ENCODE results near the gene NOL9. TPM values are rescaled to one million over a fixed set of nuclear protein-coding genes. Genes with fewer than 3 reads are reported as not detected.

NOL9 gene
- total and polyA plus RNA-seq, 2 of the 13 experiments (the other 11 are each of a cell fraction or from before 2014, with no cell fraction given) = 18.0 to 24.7 TPM

DNA sequence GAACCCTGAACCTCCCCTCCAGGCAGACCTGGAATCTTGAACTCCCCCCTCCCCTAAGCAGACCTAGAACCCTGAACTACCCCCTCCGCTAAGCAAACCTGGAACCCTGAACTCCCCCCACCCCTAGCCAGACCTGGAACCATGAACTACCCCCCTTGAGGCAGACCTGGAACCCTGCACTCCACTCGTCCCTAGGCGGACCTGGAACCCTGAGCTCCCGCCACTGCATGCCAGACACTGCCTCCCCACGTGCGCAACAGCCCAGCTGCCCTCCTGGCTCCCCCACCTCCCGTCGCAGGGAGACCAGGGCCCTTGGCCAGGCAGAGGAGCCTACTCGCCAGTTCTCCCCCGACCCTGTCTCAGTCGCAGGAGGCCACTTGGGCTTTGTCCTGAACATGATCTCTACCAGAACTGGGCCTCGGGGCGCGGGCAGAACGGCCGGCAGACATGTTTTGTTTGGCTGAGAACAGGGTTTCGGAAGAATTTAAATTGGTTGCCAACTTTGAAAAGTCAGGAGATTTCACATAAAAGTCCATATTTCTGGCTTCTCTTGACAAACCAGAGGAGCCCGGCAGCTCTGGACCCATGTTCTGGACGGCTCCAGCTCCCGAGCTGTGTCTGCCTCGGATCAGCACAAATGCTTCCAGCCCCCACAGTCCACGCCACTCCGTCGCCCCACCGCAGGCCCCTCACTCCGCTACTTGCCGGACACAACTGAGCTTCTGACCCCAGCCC is 53.6 kb downstream of the NOL9 start:
- CTCF ChIA-PET (ENCODE audit: low intra/inter-chr PET ratio, low total read pairs) = no interaction called here
- 48% methylated on average over 27 of the region's 27 CpGs for WGBS (ENCODE audit: low lambda C conversion rate)
- H2AFZ ChIP-seq (ENCODE audit: low read length) = no peak overlapping the region
- no peaks in the 10 kb centered on the region for H3K79me2 ChIP-seq (ENCODE audit: insufficient read depth, low read length)
- intact Hi-C loops (cut with micrococcal nuclease; ENCODE audit: unreplicated experiment) (no loop called here), in situ Hi-C loops (cut with HindIII; ENCODE audit: extremely low pct_ligation_motif_present, low pct_unique_long_range_greater_than_20kb) (no loop called here)
- H3K36me3 ChIP-seq (replicated peaks in 1 of 2; ENCODE audit: control insufficient read depth in 1 of 2, insufficient read depth in 2 of 2, low read length in 2 of 2) = no peaks in the 10 kb centered on the region
- H3K27me3 ChIP-seq (ENCODE audit: control insufficient read depth in 1 of 2, insufficient read depth in 2 of 2, low read length in 2 of 2) = peaks cover 31 to 78% of the 10 kb centered on the region in 2 experiments; a peak in 4 of 5 replicates
- no TSS peak for BruUV-seq (replicated peaks)
- no peak overlapping the region for H3K9ac ChIP-seq (ENCODE audit: insufficient read depth, low read depth, low read length)
- ATAC-seq = no peak
- H4K20me1 ChIP-seq (ENCODE audit: insufficient read depth, low read length) = no peaks in the 10 kb centered on the region
- TF ChIP-seq CENPX (CRISPR knock-in tag; IDR thresholded peaks at IDR 0.05) (no peak), SP5 (CRISPR knock-in tag; IDR thresholded peaks at IDR 0.05; ENCODE audit: borderline replicate concordance, low read depth) (no peak)
- TF ChIP-seq, protein P1, sequence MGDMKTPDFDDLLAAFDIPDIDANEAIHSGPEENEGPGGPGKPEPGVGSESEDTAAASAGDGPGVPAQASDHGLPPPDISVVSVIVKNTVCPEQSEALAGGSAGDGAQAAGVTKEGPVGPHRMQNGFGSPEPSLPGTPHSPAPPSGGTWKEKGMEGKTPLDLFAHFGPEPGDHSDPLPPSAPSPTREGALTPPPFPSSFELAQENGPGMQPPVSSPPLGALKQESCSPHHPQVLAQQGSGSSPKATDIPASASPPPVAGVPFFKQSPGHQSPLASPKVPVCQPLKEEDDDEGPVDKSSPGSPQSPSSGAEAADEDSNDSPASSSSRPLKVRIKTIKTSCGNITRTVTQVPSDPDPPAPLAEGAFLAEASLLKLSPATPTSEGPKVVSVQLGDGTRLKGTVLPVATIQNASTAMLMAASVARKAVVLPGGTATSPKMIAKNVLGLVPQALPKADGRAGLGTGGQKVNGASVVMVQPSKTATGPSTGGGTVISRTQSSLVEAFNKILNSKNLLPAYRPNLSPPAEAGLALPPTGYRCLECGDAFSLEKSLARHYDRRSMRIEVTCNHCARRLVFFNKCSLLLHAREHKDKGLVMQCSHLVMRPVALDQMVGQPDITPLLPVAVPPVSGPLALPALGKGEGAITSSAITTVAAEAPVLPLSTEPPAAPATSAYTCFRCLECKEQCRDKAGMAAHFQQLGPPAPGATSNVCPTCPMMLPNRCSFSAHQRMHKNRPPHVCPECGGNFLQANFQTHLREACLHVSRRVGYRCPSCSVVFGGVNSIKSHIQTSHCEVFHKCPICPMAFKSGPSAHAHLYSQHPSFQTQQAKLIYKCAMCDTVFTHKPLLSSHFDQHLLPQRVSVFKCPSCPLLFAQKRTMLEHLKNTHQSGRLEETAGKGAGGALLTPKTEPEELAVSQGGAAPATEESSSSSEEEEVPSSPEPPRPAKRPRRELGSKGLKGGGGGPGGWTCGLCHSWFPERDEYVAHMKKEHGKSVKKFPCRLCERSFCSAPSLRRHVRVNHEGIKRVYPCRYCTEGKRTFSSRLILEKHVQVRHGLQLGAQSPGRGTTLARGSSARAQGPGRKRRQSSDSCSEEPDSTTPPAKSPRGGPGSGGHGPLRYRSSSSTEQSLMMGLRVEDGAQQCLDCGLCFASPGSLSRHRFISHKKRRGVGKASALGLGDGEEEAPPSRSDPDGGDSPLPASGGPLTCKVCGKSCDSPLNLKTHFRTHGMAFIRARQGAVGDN (CRISPR knock-in tag; IDR thresholded peaks at IDR 0.05) = peak; percentile 42
- TF ChIP-seq, protein P2, sequence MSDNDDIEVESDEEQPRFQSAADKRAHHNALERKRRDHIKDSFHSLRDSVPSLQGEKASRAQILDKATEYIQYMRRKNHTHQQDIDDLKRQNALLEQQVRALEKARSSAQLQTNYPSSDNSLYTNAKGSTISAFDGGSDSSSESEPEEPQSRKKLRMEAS (IDR thresholded peaks at IDR 0.05) = 0 out of 2 replicates have a peak, but pooled peaks have one; percentile 24
- TF ChIP-seq, protein P3, sequence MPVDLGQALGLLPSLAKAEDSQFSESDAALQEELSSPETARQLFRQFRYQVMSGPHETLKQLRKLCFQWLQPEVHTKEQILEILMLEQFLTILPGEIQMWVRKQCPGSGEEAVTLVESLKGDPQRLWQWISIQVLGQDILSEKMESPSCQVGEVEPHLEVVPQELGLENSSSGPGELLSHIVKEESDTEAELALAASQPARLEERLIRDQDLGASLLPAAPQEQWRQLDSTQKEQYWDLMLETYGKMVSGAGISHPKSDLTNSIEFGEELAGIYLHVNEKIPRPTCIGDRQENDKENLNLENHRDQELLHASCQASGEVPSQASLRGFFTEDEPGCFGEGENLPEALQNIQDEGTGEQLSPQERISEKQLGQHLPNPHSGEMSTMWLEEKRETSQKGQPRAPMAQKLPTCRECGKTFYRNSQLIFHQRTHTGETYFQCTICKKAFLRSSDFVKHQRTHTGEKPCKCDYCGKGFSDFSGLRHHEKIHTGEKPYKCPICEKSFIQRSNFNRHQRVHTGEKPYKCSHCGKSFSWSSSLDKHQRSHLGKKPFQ (CRISPR knock-in tag; IDR thresholded peaks at IDR 0.05; ENCODE audit: insufficient replicate concordance) = no peak
- TF ChIP-seq, protein P4, sequence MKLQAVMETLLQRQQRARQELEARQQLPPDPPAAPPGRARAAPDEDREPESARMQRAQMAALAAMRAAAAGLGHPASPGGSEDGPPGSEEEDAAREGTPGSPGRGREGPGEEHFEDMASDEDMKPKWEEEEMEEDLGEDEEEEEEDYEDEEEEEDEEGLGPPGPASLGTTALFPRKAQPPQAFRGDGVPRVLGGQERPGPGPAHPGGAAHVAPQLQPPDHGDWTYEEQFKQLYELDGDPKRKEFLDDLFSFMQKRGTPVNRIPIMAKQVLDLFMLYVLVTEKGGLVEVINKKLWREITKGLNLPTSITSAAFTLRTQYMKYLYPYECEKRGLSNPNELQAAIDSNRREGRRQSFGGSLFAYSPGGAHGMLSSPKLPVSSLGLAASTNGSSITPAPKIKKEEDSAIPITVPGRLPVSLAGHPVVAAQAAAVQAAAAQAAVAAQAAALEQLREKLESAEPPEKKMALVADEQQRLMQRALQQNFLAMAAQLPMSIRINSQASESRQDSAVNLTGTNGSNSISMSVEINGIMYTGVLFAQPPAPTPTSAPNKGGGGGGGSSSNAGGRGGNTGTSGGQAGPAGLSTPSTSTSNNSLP (IDR thresholded peaks at IDR 0.05; ENCODE audit: low read depth, low read length) = no peak
- POLR2A ChIA-PET = interaction anchor here (2.1 kb wide), 1 partner anchor 11 kb away, joined by 8 read pairs; no protein-coding TSS in a partner anchor
- FAIRE-seq = no peak
- no peak for DNase-seq (ENCODE audit: low spot score)
- H3K4me2 ChIP-seq (ENCODE audit: low read depth, low read length) = no peak overlapping the region
- peaks cover 55% of the 10 kb centered on the region for H3K4me1 ChIP-seq (ENCODE audit: insufficient read depth, low read length)
- no peak overlapping the region for H3K27ac ChIP-seq (ENCODE audit: extremely low read length, insufficient read depth, low read length)
- H3K9me3 ChIP-seq (ENCODE audit: low read length) = no peaks in the 10 kb centered on the region
- no peak overlapping the region for H3K4me3 ChIP-seq (replicated peaks in 1 of 3; ENCODE audit: insufficient read depth in 1 of 3, low read depth in 2 of 3, low read length in 3 of 3)
